H1 (cell line): ENCODE results near the gene TCEA2.

ENCODE experiments used
- BACH1 ChIP-seq: IDR thresholded peaks from 2 replicates; pipeline ENCODE4 v1.6.1; 2012; ENCODE audit warnings: low read length, improper control_type of control experiment
- CHD1 ChIP-seq: IDR thresholded peaks from 2 replicates; pipeline ENCODE4 v1.6.1; 2012; ENCODE audit warnings: low read depth, low read length, improper control_type of control experiment
- CREB1 ChIP-seq: IDR thresholded peaks from 2 replicates; pipeline ENCODE4 v1.6.1; 2012; ENCODE audit warnings: inconsistent platforms
- CTBP2 ChIP-seq: IDR thresholded peaks from 2 replicates; pipeline ENCODE4 v1.7.0; 2011; ENCODE audit warnings: borderline replicate concordance, mild to moderate bottlenecking, moderate library complexity, mixed read lengths, low read length; ENCODE audit not compliant: insufficient read depth, insufficient read length
- CTCF ChIP-seq, 3 experiments: IDR thresholded peaks; 1 replicate in 2 of 3; 2 replicates in 1 of 3; pipeline versions ENCODE4 v1.5.1 to v1.6.1; 2011; ENCODE audit warnings: low read length in 3 of 3, mild to moderate bottlenecking in 3 of 3, inconsistent platforms in 2 of 3, low read depth in 1 of 3, moderate library complexity in 1 of 3; ENCODE audit not compliant: insufficient read depth in 1 of 3; ENCODE audit errors: control extremely low read depth in 1 of 3
- EGR1 ChIP-seq: IDR thresholded peaks from 2 replicates; pipeline ENCODE4 v1.6.1; 2011; ENCODE audit warnings: low read depth, low read length, borderline replicate concordance
- MAX ChIP-seq: IDR thresholded peaks from 2 replicates; pipeline ENCODE4 v1.6.1; 2012; ENCODE audit warnings: inconsistent platforms
- POLR2A ChIP-seq, 2 experiments: IDR thresholded peaks; 1 replicate in 1 of 2; 2 replicates in 1 of 2; pipeline ENCODE4 v1.6.1; 2011; ENCODE audit warnings: low read depth in 2 of 2, low read length in 2 of 2, mild to moderate bottlenecking in 2 of 2; ENCODE audit errors: control extremely low read depth in 1 of 2
- POLR2AphosphoS5 ChIP-seq: IDR thresholded peaks from 2 replicates; pipeline ENCODE4 v1.6.1; 2011; ENCODE audit warnings: low read depth, low read length
- RAD21 ChIP-seq, 2 experiments: IDR thresholded peaks in 1 of 2; conservative IDR thresholded peaks in 1 of 2; 2 replicates each; pipeline ENCODE4 v1.6.1; 2011; ENCODE audit warnings: low read depth in 2 of 2, low read length in 2 of 2, improper control_type of control experiment in 1 of 2, inconsistent platforms in 1 of 2, mild to moderate bottlenecking in 1 of 2, moderate library complexity in 1 of 2
- RFX5 ChIP-seq: IDR thresholded peaks from 2 replicates; pipeline ENCODE4 v1.6.1; 2011; ENCODE audit warnings: low read depth, low read length, improper control_type of control experiment, borderline replicate concordance
- RXRA ChIP-seq: IDR thresholded peaks from 2 replicates; pipeline ENCODE4 v1.6.1; 2011; ENCODE audit warnings: low read depth, mild to moderate bottlenecking, low read length, moderate library complexity; ENCODE audit not compliant: insufficient read depth
- SIN3A ChIP-seq, 2 experiments: IDR thresholded peaks in 1 of 2; conservative IDR thresholded peaks in 1 of 2; 2 replicates each; pipeline ENCODE4 v1.6.1; 2011 to 2012; ENCODE audit warnings: low read length in 2 of 2, improper control_type of control experiment in 1 of 2, low read depth in 1 of 2, mild to moderate bottlenecking in 1 of 2
- SUZ12 ChIP-seq: fragments of 200-600 bp; sonication (generic); IDR thresholded peaks from 2 replicates; pipeline ENCODE4 v1.6.1; 2012; ENCODE audit warnings: mild to moderate bottlenecking, inconsistent platforms, low read length, moderate library complexity, mixed read lengths

DNA sequence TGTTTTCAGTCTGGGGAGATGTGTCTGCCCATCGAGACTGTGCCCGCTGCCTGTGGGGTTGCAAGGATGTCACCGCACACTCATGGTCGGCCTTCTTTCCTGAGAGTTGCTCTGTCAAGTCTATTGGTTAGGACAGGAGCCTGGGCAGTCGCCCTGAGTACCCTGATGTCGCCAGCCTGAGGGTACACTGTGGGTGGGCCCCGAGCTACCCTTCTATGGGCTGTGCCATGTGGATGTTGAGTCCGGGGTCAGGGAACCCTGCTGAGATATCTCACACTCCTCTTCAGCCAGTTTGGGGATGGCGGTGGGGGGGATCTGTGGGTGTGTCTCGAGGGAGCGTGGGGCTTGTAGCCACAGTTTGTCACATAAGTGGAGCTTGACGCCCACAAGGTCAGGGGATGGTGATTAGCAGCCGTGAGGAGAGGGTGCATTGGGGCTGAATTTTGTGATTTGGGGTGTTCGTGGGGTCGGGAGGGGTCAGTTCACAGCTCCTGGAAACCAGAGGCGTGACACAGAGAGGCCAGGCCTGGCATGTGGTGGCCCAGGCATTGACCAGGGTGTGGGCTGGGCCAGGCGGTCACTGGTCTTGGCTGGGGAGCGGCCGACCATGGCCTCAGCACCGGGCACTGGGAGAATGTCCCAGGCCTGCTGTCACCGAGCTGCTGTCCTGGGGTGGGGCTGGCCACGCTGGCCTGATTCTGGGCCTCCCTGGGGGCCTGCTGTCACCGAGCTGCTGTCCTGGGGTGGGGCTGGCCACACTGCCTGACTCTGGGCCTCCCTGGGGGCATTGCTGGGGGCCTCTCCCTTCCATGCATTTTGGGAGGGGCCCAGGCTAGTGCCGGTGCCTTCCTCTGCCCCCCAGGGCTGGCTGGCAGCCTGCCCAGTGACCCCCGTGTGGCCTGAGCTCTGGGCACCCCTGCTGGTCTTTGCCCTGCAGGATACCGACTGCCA is 46.0 kb downstream of the TCEA2 start:
- TF ChIP-seq CTCF (IDR thresholded peaks at IDR 0.05; ENCODE audit: control extremely low read depth in 1 of 3, insufficient read depth in 1 of 3, low read depth in 1 of 3, low read length in 3 of 3) (no peak), CREB1 (no peak), RXRA (no peak), BACH1 (no peak), MAX (no peak), POLR2AphosphoS5 (no peak), POLR2A (IDR thresholded peaks at IDR 0.05; ENCODE audit: control extremely low read depth in 1 of 2, low read depth in 2 of 2, low read length in 2 of 2) (no peak), EGR1 (no peak), CTBP2 (no peak), RFX5 (no peak), CHD1 (no peak), SUZ12 (no peak), RAD21 (IDR thresholded peaks at IDR 0.05 in 1 of 2, conservative IDR thresholded peaks at IDR 0.05 in 1 of 2; ENCODE audit: low read depth in 2 of 2, low read length in 2 of 2) (no peak), SIN3A (conservative IDR thresholded peaks at IDR 0.05 in 1 of 2, IDR thresholded peaks at IDR 0.05 in 1 of 2; ENCODE audit: low read depth in 1 of 2, low read length in 2 of 2) (no peak)
